SK-N-MC (cell line): ENCODE results near the gene DERL2.

ENCODE experiments used
- EZH2 ChIP-seq: fragments of 200-600 bp; sonication (generic); IDR thresholded peaks from one replicate; pipeline ENCODE4 v1.6.1; 2017; ENCODE audit warnings: antibody characterized with exemption
- FOXP2 ChIP-seq: optimal IDR thresholded peaks from 2 replicates; pipeline ENCODE3; 2011; ENCODE audit warnings: mild to moderate bottlenecking, moderate library complexity; ENCODE audit not compliant: insufficient read depth; ENCODE audit errors: extremely low read length, control extremely low read depth
- POLR2AphosphoS5 ChIP-seq: IDR thresholded peaks from 2 replicates; pipeline ENCODE4 v1.6.1; 2012; ENCODE audit warnings: mild to moderate bottlenecking, low read depth, low read length, borderline replicate concordance

DNA sequence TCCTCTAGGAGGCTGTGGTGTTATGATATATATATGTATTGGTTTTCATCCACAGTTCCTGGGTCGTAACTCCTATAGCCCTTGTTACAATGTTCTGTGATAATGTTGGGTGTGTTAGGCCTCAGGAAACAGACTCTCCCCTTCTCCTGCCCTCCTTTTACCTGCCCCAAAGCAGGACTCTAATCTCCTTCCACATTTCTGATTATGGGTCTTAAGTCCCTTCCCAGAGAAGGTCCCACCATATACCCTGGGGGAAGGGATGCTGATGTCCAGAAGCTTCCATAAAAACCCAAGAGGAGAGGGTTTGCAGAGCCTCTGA lies 46.6 kb downstream of the DERL2 start:
- TF ChIP-seq POLR2AphosphoS5 (no peak), EZH2 (no peak), FOXP2 (no peak)
